Lower leg skin (tissue), 4 donors: ENCODE measurements around the gene DCBLD2. TPM values are rescaled to one million over a fixed set of nuclear protein-coding genes. Genes with fewer than 3 reads are reported as not detected.

Experiments
- DNase-seq, 2 donors: peaks; one replicate each; pipeline ENCODE4 v3.0.0-alpha.2; 2019; ENCODE audit warnings: low spot score in 2 of 2
- H3K4me3 ChIP-seq: fragments of 200-600 bp; sonication (generic); 2 replicates; pipeline ENCODE4 v1.5.1; 2017; ENCODE audit warnings: mild to moderate bottlenecking, low read depth; ENCODE audit not compliant: poor library complexity, severe bottlenecking
- CTCF ChIP-seq, 3 donors: fragments of 450-650 bp; IDR thresholded peaks; one replicate each; pipeline ENCODE4 v1.5.1; 2016; ENCODE audit warnings: antibody characterized with exemption in 3 of 3, mild to moderate bottlenecking in 3 of 3, moderate library complexity in 2 of 3
- POLR2A ChIP-seq, 2 donors: fragments of 450-650 bp; IDR thresholded peaks; one replicate each; pipeline ENCODE4 v1.6.1; 2016 to 2017; ENCODE audit warnings: antibody characterized with exemption in 2 of 2, mild to moderate bottlenecking in 1 of 2, moderate library complexity in 1 of 2
- WGBS, 2 donors: methylation state at CpG; one replicate each; pipeline ENCODE4 v1.1.5; 2018; 5-methylcytosine and 5-hydroxymethylcytosine counted together
- intact Hi-C: fragments of 100-400 bp; cut with DNase I; formaldehyde crosslinking; loops from one replicate; pipeline ENCODE4 v1.15.0; 2023; ENCODE audit warnings: low total_unique reads
- total RNA-seq, 4 donors: library from RNA; depleted of rRNA; stranded (reverse); fragments of >200 nt; gene quantifications; one replicate each; pipeline ENCODE4 v1.1.0, GENCODE V29; 2016

DCBLD2 gene
- total RNA-seq, 4 donors from 2014 or later: 13.8 to 22.8 (median 15.3) TPM

GRCh38 chr3:98772022-98772421 is 129.5 kb downstream of the DCBLD2 start:
- H3K4me3 ChIP-seq: no peak overlapping the region
- DNase-seq: no peak
- WGBS, 2 donors: 83 to 87% methylated on average over 2 of the region's 2 CpGs
- intact Hi-C loops: no loop called here
- TF ChIP-seq POLR2A (IDR thresholded peaks at IDR 0.05) (no peak), CTCF (IDR thresholded peaks at IDR 0.05) (no peak)

- no peak overlapping the region for H3K4me3 ChIP-seq
- 64 to 70% methylated on average over 8 of the region's 8 CpGs for WGBS, 2 donors
- no peak for DNase-seq
- intact Hi-C loops: no loop called here
- TF ChIP-seq CTCF (IDR thresholded peaks at IDR 0.05) (no peak), POLR2A (IDR thresholded peaks at IDR 0.05) (no peak)
Observed at GRCh38 chr3:98770261-98771039, 131.0 kb downstream of the DCBLD2 start.

- DNase-seq: no peak
- intact Hi-C loops: no loop called here
- TF ChIP-seq CTCF (IDR thresholded peaks at IDR 0.05) (no peak), POLR2A (IDR thresholded peaks at IDR 0.05) (no peak)
- H3K4me3 ChIP-seq: no peak overlapping the region
Observed at GRCh38 chr3:98769448-98769847, 132.0 kb downstream of the DCBLD2 start.

GRCh38 chr3:98768961-98769360 is 132.5 kb downstream of the DCBLD2 start:
- TF ChIP-seq POLR2A (IDR thresholded peaks at IDR 0.05): no peak
- TF ChIP-seq CTCF (IDR thresholded peaks at IDR 0.05): no peak
- 37 to 42% methylated on average over 2 of the region's 2 CpGs for WGBS, 2 donors
- H3K4me3 ChIP-seq: no peak overlapping the region
- intact Hi-C loops: no loop called here
- DNase-seq: no peak

- no peak for DNase-seq
- intact Hi-C loops: no loop called here
- TF ChIP-seq POLR2A (IDR thresholded peaks at IDR 0.05): no peak
- no peak for TF ChIP-seq CTCF (IDR thresholded peaks at IDR 0.05)
- no peak overlapping the region for H3K4me3 ChIP-seq
Observed at GRCh38 chr3:98766924-98767323, 134.6 kb downstream of the DCBLD2 start.

- no peak for DNase-seq
- no peak overlapping the region for H3K4me3 ChIP-seq
- intact Hi-C loops: no loop called here
- 62 to 74% methylated on average over 4 of the region's 4 CpGs for WGBS, 2 donors
- no peak for TF ChIP-seq POLR2A (IDR thresholded peaks at IDR 0.05)
Observed at GRCh38 chr3:98765721-98766120, 135.8 kb downstream of the DCBLD2 start.
